HEK293T (cell line): ENCODE results near the gene SPP1.

Experiments
- CTCF ChIA-PET: fragments of 350-600 bp; formaldehyde crosslinking; extraction: SDS; loops from one replicate; lab custom pipeline; 2021; ENCODE audit warnings: antibody characterized with exemption, inconsistent platforms; lab: Yijun Ruan, JAX
- POLR2A ChIA-PET: fragments of 350-600 bp; formaldehyde crosslinking; extraction: SDS; loops from one replicate; lab custom pipeline; 2020; ENCODE audit warnings: antibody characterized with exemption, inconsistent platforms; lab: Yijun Ruan, JAX
- DNase-seq: peaks from one replicate; pipeline ENCODE4 v3.0.0; 2012; ENCODE audit warnings: mixed read lengths; ENCODE audit errors: extremely low spot score
- ARNT ChIP-seq: fragments of 450-650 bp; IDR thresholded peaks from 2 replicates; pipeline ENCODE4 v1.6.1; 2017; ENCODE audit warnings: mild to moderate bottlenecking
- BHLHE40 ChIP-seq: fragments of 450-650 bp; IDR thresholded peaks from 2 replicates; pipeline ENCODE4 v1.6.1; 2016; ENCODE audit warnings: mild to moderate bottlenecking, moderate library complexity, borderline replicate concordance
- CTBP1 ChIP-seq: fragments of 450-650 bp; IDR thresholded peaks from 2 replicates; pipeline ENCODE4 v1.6.1; 2016; ENCODE audit warnings: borderline replicate concordance
- ELF4 ChIP-seq: fragments of 450-650 bp; IDR thresholded peaks from 2 replicates; pipeline ENCODE4 v1.6.1; 2017; ENCODE audit warnings: antibody characterized with exemption
- FOXA1 ChIP-seq: fragments of 450-650 bp; IDR thresholded peaks from 2 replicates; pipeline ENCODE4 v1.6.1; 2016; ENCODE audit warnings: mild to moderate bottlenecking
- FOXK2 ChIP-seq: fragments of 450-650 bp; IDR thresholded peaks from 2 replicates; pipeline ENCODE4 v1.6.1; 2016; ENCODE audit warnings: mild to moderate bottlenecking
- FOXM1 ChIP-seq: fragments of 450-650 bp; IDR thresholded peaks from 2 replicates; pipeline ENCODE4 v1.6.1; 2017; ENCODE audit warnings: mild to moderate bottlenecking, borderline replicate concordance
- HDGF ChIP-seq: fragments of 450-650 bp; IDR thresholded peaks from 2 replicates; pipeline ENCODE4 v1.6.1; 2017; ENCODE audit warnings: antibody characterized with exemption, borderline replicate concordance
- L3MBTL2 ChIP-seq: fragments of 450-650 bp; conservative IDR thresholded peaks from 2 replicates; pipeline ENCODE4 v1.6.1; 2016; ENCODE audit warnings: mild to moderate bottlenecking
- LEF1 ChIP-seq: fragments of 450-650 bp; IDR thresholded peaks from 2 replicates; pipeline ENCODE4 v1.6.1; 2017; ENCODE audit warnings: mild to moderate bottlenecking, borderline replicate concordance
- NFRKB ChIP-seq: fragments of 450-650 bp; IDR thresholded peaks from 2 replicates; pipeline ENCODE4 v1.6.1; 2016; ENCODE audit warnings: mild to moderate bottlenecking, moderate library complexity
- SP1 ChIP-seq: fragments of 450-650 bp; IDR thresholded peaks from 2 replicates; pipeline ENCODE4 v1.6.1; 2017
- SUZ12 ChIP-seq: fragments of 450-650 bp; IDR thresholded peaks from 2 replicates; pipeline ENCODE4 v1.6.1; 2016; ENCODE audit warnings: mild to moderate bottlenecking
- TARDBP ChIP-seq: fragments of 450-650 bp; IDR thresholded peaks from 2 replicates; pipeline ENCODE4 v1.6.1; 2016
- ZNF384 ChIP-seq: fragments of 450-650 bp; IDR thresholded peaks from 2 replicates; pipeline ENCODE4 v1.6.1; 2016
- TF ChIP-seq, protein P1 (sequence below): fragments of 450-650 bp; IDR thresholded peaks from 2 replicates; pipeline ENCODE4 v1.6.1; 2016

The SPP1 gene

DNA sequence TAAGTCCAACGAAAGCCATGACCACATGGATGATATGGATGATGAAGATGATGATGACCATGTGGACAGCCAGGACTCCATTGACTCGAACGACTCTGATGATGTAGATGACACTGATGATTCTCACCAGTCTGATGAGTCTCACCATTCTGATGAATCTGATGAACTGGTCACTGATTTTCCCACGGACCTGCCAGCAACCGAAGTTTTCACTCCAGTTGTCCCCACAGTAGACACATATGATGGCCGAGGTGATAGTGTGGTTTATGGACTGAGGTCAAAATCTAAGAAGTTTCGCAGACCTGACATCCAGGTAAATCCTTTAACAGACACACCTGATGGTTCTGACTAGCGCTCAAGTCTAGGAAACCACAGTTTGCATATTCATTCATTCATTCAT, 6.0 kb downstream of the SPP1 start:
- no peak for TF ChIP-seq LEF1
- TF ChIP-seq FOXA1, result no peak
- no peak for TF ChIP-seq ARNT
- TF ChIP-seq, protein P1, sequence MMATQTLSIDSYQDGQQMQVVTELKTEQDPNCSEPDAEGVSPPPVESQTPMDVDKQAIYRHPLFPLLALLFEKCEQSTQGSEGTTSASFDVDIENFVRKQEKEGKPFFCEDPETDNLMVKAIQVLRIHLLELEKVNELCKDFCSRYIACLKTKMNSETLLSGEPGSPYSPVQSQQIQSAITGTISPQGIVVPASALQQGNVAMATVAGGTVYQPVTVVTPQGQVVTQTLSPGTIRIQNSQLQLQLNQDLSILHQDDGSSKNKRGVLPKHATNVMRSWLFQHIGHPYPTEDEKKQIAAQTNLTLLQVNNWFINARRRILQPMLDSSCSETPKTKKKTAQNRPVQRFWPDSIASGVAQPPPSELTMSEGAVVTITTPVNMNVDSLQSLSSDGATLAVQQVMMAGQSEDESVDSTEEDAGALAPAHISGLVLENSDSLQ, result no peak
- TF ChIP-seq SP1, result no peak
- no peak for TF ChIP-seq NFRKB
- TF ChIP-seq ELF4, result no peak
- TF ChIP-seq FOXM1, result no peak
- TF ChIP-seq L3MBTL2, result no peak
- TF ChIP-seq CTBP1, result no peak
- no peak for TF ChIP-seq BHLHE40
- TF ChIP-seq SUZ12, result no peak
- CTCF ChIA-PET, result no interaction called here
- POLR2A ChIA-PET, result no interaction called here
- no peak for DNase-seq

DNA sequence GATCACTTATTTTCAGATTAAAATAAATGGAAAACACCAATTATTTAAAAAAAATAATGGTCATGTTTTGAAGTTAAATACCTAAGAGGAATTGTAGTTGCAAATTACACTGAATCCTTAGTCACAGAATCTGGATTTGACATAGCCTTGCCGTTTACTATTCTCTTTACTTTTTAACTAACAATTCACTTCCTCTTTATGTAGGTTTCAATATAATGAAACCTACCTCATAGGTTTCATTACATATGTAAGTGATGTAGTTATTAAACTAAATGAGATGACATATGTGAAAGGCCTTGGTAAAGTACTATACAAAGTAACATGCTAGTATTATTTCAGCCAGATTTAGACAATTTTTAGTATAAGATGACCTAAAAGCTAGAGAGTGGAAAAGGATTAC, 6.5 kb downstream of the SPP1 start:
- POLR2A ChIA-PET, result no interaction called here

DNA sequence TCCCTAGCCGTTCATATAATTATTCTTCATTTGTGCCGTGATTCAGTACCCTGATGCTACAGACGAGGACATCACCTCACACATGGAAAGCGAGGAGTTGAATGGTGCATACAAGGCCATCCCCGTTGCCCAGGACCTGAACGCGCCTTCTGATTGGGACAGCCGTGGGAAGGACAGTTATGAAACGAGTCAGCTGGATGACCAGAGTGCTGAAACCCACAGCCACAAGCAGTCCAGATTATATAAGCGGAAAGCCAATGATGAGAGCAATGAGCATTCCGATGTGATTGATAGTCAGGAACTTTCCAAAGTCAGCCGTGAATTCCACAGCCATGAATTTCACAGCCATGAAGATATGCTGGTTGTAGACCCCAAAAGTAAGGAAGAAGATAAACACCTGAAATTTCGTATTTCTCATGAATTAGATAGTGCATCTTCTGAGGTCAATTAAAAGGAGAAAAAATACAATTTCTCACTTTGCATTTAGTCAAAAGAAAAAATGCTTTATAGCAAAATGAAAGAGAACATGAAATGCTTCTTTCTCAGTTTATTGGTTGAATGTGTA, 7.0 kb downstream of the SPP1 start:
- CTCF ChIA-PET, result no interaction called here
- TF ChIP-seq SP1, result no peak
- no peak for TF ChIP-seq HDGF
- DNase-seq, result no peak
- POLR2A ChIA-PET, result no interaction called here

More for the DNA sequence above, 6.5 kb downstream of the SPP1 start:
- CTCF ChIA-PET, result no interaction called here
- no peak for DNase-seq
- TF ChIP-seq HDGF, result no peak
- TF ChIP-seq FOXA1, result no peak
- no peak for TF ChIP-seq TARDBP
- no peak for TF ChIP-seq FOXK2
- no peak for TF ChIP-seq ARNT
- TF ChIP-seq NFRKB, result no peak
- TF ChIP-seq FOXM1, result no peak
- no peak for TF ChIP-seq ZNF384
- no peak for TF ChIP-seq CTBP1
- TF ChIP-seq BHLHE40, result no peak
- TF ChIP-seq SP1, result no peak
- no peak for TF ChIP-seq L3MBTL2
- no peak for TF ChIP-seq LEF1

DNA sequence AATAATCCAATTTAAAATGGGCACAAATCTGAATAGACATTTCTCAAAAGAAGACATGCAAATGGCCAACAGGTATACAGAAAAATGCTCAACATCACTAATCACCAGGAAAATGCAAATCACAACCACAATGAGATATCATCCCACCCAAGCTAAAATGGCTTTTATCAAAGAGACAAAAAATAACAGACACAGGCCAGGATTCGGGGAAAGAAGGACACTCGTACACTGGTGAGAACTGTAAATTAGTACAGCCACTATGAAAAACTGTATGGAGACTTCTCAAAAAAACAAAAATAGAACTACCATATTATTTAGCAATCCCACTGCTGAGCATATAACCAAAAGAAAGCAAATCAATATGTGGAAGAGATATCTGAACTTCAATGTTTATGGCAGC, 8.5 kb downstream of the SPP1 start:
- TF ChIP-seq L3MBTL2 (no peak), FOXA1 (no peak), CTBP1 (no peak), BHLHE40 (no peak), ARNT (no peak), SUZ12 (no peak), LEF1 (no peak), TARDBP (no peak), ZNF384 (no peak), FOXK2 (no peak)
- TF ChIP-seq, protein P1, result no peak
- ChIA-PET POLR2A (no interaction called here), CTCF (no interaction called here)
- no peak for DNase-seq

DNA sequence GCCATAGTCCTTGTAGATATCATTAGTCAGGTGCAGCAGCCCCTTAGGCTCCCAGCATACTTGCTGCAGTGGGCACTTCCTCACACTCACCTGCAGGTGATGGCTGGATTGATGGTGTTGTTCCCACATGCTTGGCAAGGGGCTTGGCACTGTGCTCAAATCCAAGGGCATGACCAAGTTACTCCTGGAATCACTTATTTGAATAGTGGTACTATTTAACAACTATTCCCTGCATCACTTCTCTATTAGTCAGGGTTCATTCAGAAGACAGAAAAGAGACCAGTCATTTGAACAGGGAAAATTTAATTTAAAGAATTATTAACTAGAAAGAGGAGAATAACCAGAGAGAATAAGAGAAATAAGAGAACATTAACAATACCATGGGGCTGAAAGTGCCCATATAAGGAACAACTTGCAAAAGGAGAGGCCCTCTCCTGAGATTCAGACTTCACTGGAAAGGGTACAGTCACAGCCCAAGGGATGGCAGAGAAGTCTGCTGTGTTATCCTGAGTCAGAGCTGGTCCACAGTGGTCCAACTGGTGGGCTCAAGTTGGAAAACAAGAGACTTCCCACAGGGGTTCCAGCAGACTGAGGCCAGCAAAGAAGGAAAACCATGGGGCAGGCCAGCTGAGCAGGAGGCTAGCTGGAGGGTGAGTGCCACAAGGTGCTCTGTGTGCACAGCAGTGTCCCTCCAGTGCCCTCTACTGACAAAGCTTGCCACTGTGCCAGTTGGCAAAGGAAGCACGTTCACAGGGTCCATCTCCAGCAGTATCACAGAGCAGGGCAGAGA, 9.8 kb downstream of the SPP1 start:
- TF ChIP-seq LEF1 (no peak), ZNF384 (no peak), FOXM1 (no peak), HDGF (no peak), CTBP1 (no peak), NFRKB (no peak), SUZ12 (no peak), L3MBTL2 (no peak), FOXK2 (no peak), ARNT (no peak), SP1 (no peak), ELF4 (no peak)
- CTCF ChIA-PET, result interaction anchor here (1.0 to 1.1 kb wide), 3 partner anchors 9 to 132 kb away, joined by 3 to 4 read pairs (median 3); no protein-coding TSS in a partner anchor
- POLR2A ChIA-PET, result no interaction called here
- DNase-seq, result peak; percentile 14

DNA sequence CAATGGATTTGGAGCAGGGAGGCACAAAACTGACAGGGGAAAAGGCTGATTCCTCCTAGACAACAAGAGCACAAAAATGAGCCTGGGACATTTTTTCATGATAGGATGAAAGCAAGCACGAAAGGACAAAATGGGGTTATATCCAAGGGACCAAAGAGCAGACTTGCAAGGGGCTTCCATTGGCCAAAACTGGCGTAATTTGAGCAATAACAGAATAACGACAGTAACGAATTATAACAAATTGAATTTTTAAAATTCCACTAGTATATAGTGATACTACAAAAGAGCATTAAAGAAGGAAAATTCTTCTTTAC, 10.3 kb downstream of the SPP1 start:
- ChIA-PET CTCF (interaction anchor here (1.0 to 1.1 kb wide), 3 partner anchors 9 to 133 kb away, joined by 3 to 4 read pairs (median 3); no protein-coding TSS in a partner anchor), POLR2A (interaction anchor here (0.6 kb wide), 1 partner anchor 136 kb away, joined by 3 read pairs; no protein-coding TSS in a partner anchor)
- TF ChIP-seq L3MBTL2 (no peak), NFRKB (no peak), SUZ12 (no peak), BHLHE40 (no peak), CTBP1 (no peak), ELF4 (no peak), HDGF (no peak), TARDBP (no peak), ARNT (no peak), FOXK2 (no peak), FOXA1 (no peak), ZNF384 (no peak), LEF1 (no peak), SP1 (no peak), FOXM1 (no peak)
- TF ChIP-seq, protein P1, result no peak
- no peak for DNase-seq
